Neuronal stem cell (in vitro differentiated cells): ENCODE measurements around the gene RBM20.

Experiments used
- DNase-seq: peaks from one replicate; pipeline ENCODE4 v3.0.0-alpha.2; 2013; ENCODE audit warnings: low spot score
- H2AFZ ChIP-seq: one replicate; pipeline ENCODE4 v1.6.1; 2013; ENCODE audit warnings: mild to moderate bottlenecking, low read length, inconsistent platforms
- H2AK5ac ChIP-seq: 2 replicates; pipeline ENCODE4 v1.6.1; 2013; ENCODE audit warnings: low read depth, mild to moderate bottlenecking, inconsistent platforms, low read length, moderate library complexity, mixed read lengths
- H2BK120ac ChIP-seq: 2 replicates; pipeline ENCODE4 v1.6.1; 2013; ENCODE audit warnings: low read depth, mild to moderate bottlenecking, inconsistent platforms, low read length, moderate library complexity, mixed read lengths
- H2BK12ac ChIP-seq: one replicate; pipeline ENCODE4 v1.6.1; 2013; ENCODE audit warnings: low read length, inconsistent platforms
- H2BK15ac ChIP-seq: 2 replicates; pipeline ENCODE4 v1.6.1; 2013; ENCODE audit warnings: mild to moderate bottlenecking, low read length, inconsistent platforms, mixed read lengths
- H2BK5ac ChIP-seq: one replicate; pipeline ENCODE4 v1.6.1; 2013; ENCODE audit warnings: inconsistent platforms, mild to moderate bottlenecking, low read length, moderate library complexity
- H3K14ac ChIP-seq: one replicate; pipeline ENCODE4 v1.6.1; 2013; ENCODE audit warnings: low read length, inconsistent platforms
- H3K18ac ChIP-seq: 2 replicates; pipeline ENCODE4 v1.6.1; 2013; ENCODE audit warnings: low read length, inconsistent platforms
- H3K23ac ChIP-seq: 2 replicates; pipeline ENCODE4 v1.6.1; 2013; ENCODE audit warnings: low read depth, mild to moderate bottlenecking, mixed read lengths, low read length, inconsistent platforms; ENCODE audit not compliant: poor library complexity
- H3K27ac ChIP-seq: replicated peaks from 3 replicates; pipeline ENCODE4 v1.5.1; 2013; ENCODE audit warnings: low read length, inconsistent platforms
- H3K27me3 ChIP-seq, 3 experiments: 2 replicates each; pipeline ENCODE4 v1.6.1; 2013; ENCODE audit warnings: low read length in 3 of 3, mild to moderate bottlenecking in 2 of 3, inconsistent platforms in 1 of 3, low read depth in 1 of 3, mixed read lengths in 1 of 3, moderate library complexity in 1 of 3; ENCODE audit not compliant: control insufficient read depth in 3 of 3, insufficient read depth in 3 of 3
- H3K36me3 ChIP-seq, 2 donors: replicated peaks in 1 of 2; 2 replicates each; pipeline ENCODE4 v1.6.1; 2013; ENCODE audit warnings: low read length in 2 of 2; ENCODE audit not compliant: control insufficient read depth in 2 of 2, insufficient read depth in 2 of 2
- H3K4ac ChIP-seq: 2 replicates; pipeline ENCODE4 v1.6.1; 2013; ENCODE audit warnings: inconsistent platforms, mild to moderate bottlenecking, low read length, moderate library complexity
- H3K4me1 ChIP-seq, 2 donors: 1 replicate in 1 of 2; 2 replicates in 1 of 2; pipeline ENCODE4 v1.6.1; 2013; ENCODE audit warnings: low read length in 2 of 2, low read depth in 1 of 2; ENCODE audit not compliant: control insufficient read depth in 2 of 2, insufficient read depth in 1 of 2
- H3K4me2 ChIP-seq: one replicate; pipeline ENCODE4 v1.6.1; 2013; ENCODE audit warnings: mild to moderate bottlenecking, low read length, inconsistent platforms; ENCODE audit not compliant: insufficient read depth, poor library complexity, severe bottlenecking
- H3K4me3 ChIP-seq, 2 donors: 2 replicates each; pipeline ENCODE4 v1.5.1; 2013; ENCODE audit warnings: low read length in 2 of 2, mild to moderate bottlenecking in 2 of 2, inconsistent platforms in 1 of 2, moderate library complexity in 1 of 2
- H3K79me1 ChIP-seq: one replicate; pipeline ENCODE4 v1.6.1; 2013; ENCODE audit warnings: low read depth, mild to moderate bottlenecking, inconsistent platforms, low read length, moderate library complexity
- H3K9ac ChIP-seq: one replicate; pipeline ENCODE4 v1.6.1; 2013; ENCODE audit warnings: mild to moderate bottlenecking, low read depth, low read length, inconsistent platforms; ENCODE audit not compliant: poor library complexity
- H3K9me3 ChIP-seq, 2 donors: replicated peaks in 1 of 2; 2 replicates each; pipeline versions ENCODE3 to v1.6.1; 2013; ENCODE audit warnings: low read length in 2 of 2, mild to moderate bottlenecking in 2 of 2, inconsistent platforms in 1 of 2, low read depth in 1 of 2, mixed read lengths in 1 of 2, moderate library complexity in 1 of 2; ENCODE audit not compliant: control insufficient read depth in 2 of 2, insufficient read depth in 1 of 2
- H4K8ac ChIP-seq: one replicate; pipeline ENCODE4 v1.6.1; 2013; ENCODE audit warnings: low read depth, mild to moderate bottlenecking, inconsistent platforms, low read length, moderate library complexity
- H4K91ac ChIP-seq: one replicate; pipeline ENCODE4 v1.6.1; 2013; ENCODE audit warnings: low read length, low read depth, mild to moderate bottlenecking, inconsistent platforms; ENCODE audit not compliant: poor library complexity
- WGBS, 2 donors: extraction: QIAGEN DNeasy Blood & Tissue Kit; methylation state at CpG; one replicate each; pipeline ENCODE4 v1.1.7; 2013; ENCODE audit warnings: missing lambda C conversion rate in 2 of 2, mixed read lengths in 1 of 2; ENCODE audit not compliant: insufficient read length in 2 of 2, insufficient replicate concordance in 1 of 2; ENCODE audit errors: extremely low coverage in 2 of 2; 5-methylcytosine and 5-hydroxymethylcytosine counted together

The RBM20 gene

GRCh38 chr10:110709964-110710587, 65.9 kb downstream of the RBM20 start:
- Histone ChIP-seq H3K79me1 (no peaks in the 10 kb centered on the region), H3K36me3 (no peaks in the 10 kb centered on the region)

GRCh38 chr10:110710621-110711020, 66.5 kb downstream of the RBM20 start:
- H4K91ac ChIP-seq: no peak overlapping the region
- H2BK12ac ChIP-seq: no peak overlapping the region
- H3K4ac ChIP-seq: no peak overlapping the region
- no peak overlapping the region for H2BK120ac ChIP-seq
- H3K23ac ChIP-seq: no peak overlapping the region
- H3K14ac ChIP-seq: no peak overlapping the region
- no peak overlapping the region for H2AFZ ChIP-seq
- no peak overlapping the region for H3K18ac ChIP-seq
- H2AK5ac ChIP-seq: peak overlapping the region; percentile 8
- no peak overlapping the region for H3K4me3 ChIP-seq
- no peak overlapping the region for H3K9ac ChIP-seq
- no peak overlapping the region for H3K27ac ChIP-seq
- H3K79me1 ChIP-seq: no peaks in the 10 kb centered on the region
- no peak overlapping the region for H2BK5ac ChIP-seq
- peaks cover 6 to 20% of the 10 kb centered on the region in 2 donors for H3K4me1 ChIP-seq
- H2BK15ac ChIP-seq: no peak overlapping the region
- H3K9me3 ChIP-seq: no peaks in the 10 kb centered on the region
- WGBS, 2 donors: no CpG with 5 or more reads among the region's 5 CpGs
- no peak overlapping the region for H3K4me2 ChIP-seq
- DNase-seq: no peak
- H3K27me3 ChIP-seq: peaks cover 0 to 3% (median 0%) of the 10 kb centered on the region in 3 experiments
- H4K8ac ChIP-seq: no peak overlapping the region
- H3K36me3 ChIP-seq: no peaks in the 10 kb centered on the region

More at GRCh38 chr10:110709964-110710587, 65.9 kb downstream of the RBM20 start:
- WGBS, 2 donors: no CpG with 5 or more reads among the region's 10 CpGs
- Histone ChIP-seq H3K9ac (peak overlapping the region; percentile 7), H2AK5ac (no peak overlapping the region), H2BK5ac (no peak overlapping the region), H3K27ac (no peak overlapping the region), H4K8ac (no peak overlapping the region), H3K9me3 (no peaks in the 10 kb centered on the region), H3K18ac (peak overlapping the region; percentile 45), H3K23ac (no peak overlapping the region), H3K27me3 (peaks cover 0 to 3% (median 0%) of the 10 kb centered on the region in 3 experiments), H3K4me2 (no peak overlapping the region), H2BK12ac (no peak overlapping the region), H3K4me3 (no peak overlapping the region), H3K4me1 (peaks cover 6 to 20% of the 10 kb centered on the region in 2 donors), H2BK15ac (no peak overlapping the region), H3K14ac (no peak overlapping the region), H4K91ac (no peak overlapping the region), H3K4ac (no peak overlapping the region), H2BK120ac (no peak overlapping the region), H2AFZ (no peak overlapping the region)
- DNase-seq: no peak

DNA sequence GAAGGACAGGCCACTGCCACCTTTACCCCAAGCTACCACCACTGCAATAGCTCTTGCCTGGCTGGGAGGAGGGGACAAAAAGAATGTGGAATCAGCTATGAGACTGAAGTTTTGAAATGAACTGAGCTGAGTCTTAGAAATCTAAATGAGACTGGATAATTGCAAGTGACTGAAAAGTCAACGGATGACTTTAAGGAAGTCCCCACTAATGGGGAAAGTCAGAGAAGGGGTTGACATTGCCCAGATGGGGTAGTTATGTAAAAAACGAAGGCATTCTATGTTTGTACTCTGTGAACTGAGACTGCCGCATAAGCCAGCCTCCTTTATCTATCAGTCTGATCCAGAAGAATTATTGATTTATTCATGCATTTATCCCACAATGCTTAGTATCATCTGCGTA, 67.2 kb downstream of the RBM20 start:
- no peak for DNase-seq
- Histone ChIP-seq H3K4ac (no peak overlapping the region), H4K91ac (no peak overlapping the region), H2AK5ac (no peak overlapping the region), H3K79me1 (no peaks in the 10 kb centered on the region), H3K9ac (no peak overlapping the region), H3K36me3 (no peaks in the 10 kb centered on the region), H2AFZ (no peak overlapping the region), H3K4me2 (no peak overlapping the region), H3K14ac (no peak overlapping the region), H4K8ac (no peak overlapping the region), H3K18ac (no peak overlapping the region), H2BK12ac (no peak overlapping the region), H2BK120ac (no peak overlapping the region), H3K27me3 (peaks cover 0 to 3% (median 0%) of the 10 kb centered on the region in 3 experiments), H3K9me3 (no peaks in the 10 kb centered on the region), H2BK15ac (no peak overlapping the region), H2BK5ac (no peak overlapping the region), H3K23ac (no peak overlapping the region), H3K4me1 (peaks cover 2 to 16% of the 10 kb centered on the region in 2 donors), H3K4me3 (no peak overlapping the region), H3K27ac (no peak overlapping the region)
- no CpG with 5 or more reads among the region's 4 CpGs for WGBS, 2 donors

DNA sequence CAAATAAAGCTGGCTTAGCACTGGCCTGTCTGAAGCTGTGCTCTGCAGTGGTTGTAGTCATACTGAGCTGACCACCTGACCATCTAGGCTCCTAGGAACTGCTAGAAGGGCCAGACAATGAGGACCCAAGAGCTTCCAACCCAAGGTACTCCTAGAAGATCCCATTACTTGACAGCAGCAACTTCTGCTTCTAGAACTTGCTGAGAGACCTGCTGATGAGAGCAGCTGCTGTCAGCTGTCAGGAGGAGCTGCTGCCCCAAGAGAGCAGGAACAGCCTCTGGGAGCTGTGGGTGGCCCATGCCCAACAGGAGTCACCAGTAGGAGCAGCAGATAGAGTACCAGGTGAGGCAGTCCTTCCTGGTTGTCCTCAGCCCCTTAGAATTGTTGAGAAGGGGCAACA, 70.2 kb downstream of the RBM20 start:
- Histone ChIP-seq H4K91ac (no peak overlapping the region), H3K18ac (no peak overlapping the region), H3K36me3 (no peaks in the 10 kb centered on the region), H2BK15ac (no peak overlapping the region), H4K8ac (no peak overlapping the region), H3K79me1 (no peaks in the 10 kb centered on the region), H3K4me1 (no peaks in the 10 kb centered on the region), H3K27me3 (peaks cover 0 to 7% (median 0%) of the 10 kb centered on the region in 3 experiments), H3K14ac (no peak overlapping the region), H3K23ac (no peak overlapping the region), H2BK12ac (no peak overlapping the region), H2AK5ac (no peak overlapping the region), H3K9me3 (no peaks in the 10 kb centered on the region), H3K27ac (no peak overlapping the region), H3K4ac (no peak overlapping the region), H2BK120ac (no peak overlapping the region), H3K4me2 (no peak overlapping the region), H2AFZ (no peak overlapping the region), H3K4me3 (no peak overlapping the region), H2BK5ac (no peak overlapping the region), H3K9ac (no peak overlapping the region)
- no peak for DNase-seq
